ENCODE data around the gene POP7. TPM values are rescaled to one million over a fixed set of nuclear protein-coding genes. Genes with fewer than 3 reads are reported as not detected.
A peak's percentile ranks its signal among the peaks of the same experiment; 100 is the strongest.

The POP7 gene
- polyA plus RNA-seq, 1 experiment = 35.2 TPM

GRCh38 chr7:100670074-100670473 is 35.8 kb upstream of the POP7 start:
- Histone ChIP-seq H3K4me3 (ENCODE audit: low read depth, low read length) (no peak overlapping the region), H3K27me3 (ENCODE audit: control insufficient read depth, insufficient read depth, low read length) (peaks cover 6% of the 10 kb centered on the region), H3K36me3 (ENCODE audit: control insufficient read depth, insufficient read depth, low read length) (no peaks in the 10 kb centered on the region)
- DNase-seq (ENCODE audit: low read depth) = no peak
- CTCF ChIA-PET = interaction anchor here (1.2 to 1.3 kb wide), 2 partner anchors 53 to 106 kb away, joined by 4 read pairs; no protein-coding TSS in a partner anchor
- POLR2A ChIA-PET = no interaction called here
- no peak for TF ChIP-seq CTCF (IDR thresholded peaks at IDR 0.05; ENCODE audit: insufficient read depth, low read depth, low read length)

GRCh38 chr7:100671353-100672327 is 34.3 kb upstream of the POP7 start:
- DNase-seq (ENCODE audit: low read depth) = no peak
- no peak for TF ChIP-seq CTCF (IDR thresholded peaks at IDR 0.05; ENCODE audit: insufficient read depth, low read depth, low read length)
- no peak overlapping the region for H3K4me3 ChIP-seq (ENCODE audit: low read depth, low read length)
- peaks cover 4% of the 10 kb centered on the region for H3K27me3 ChIP-seq (ENCODE audit: control insufficient read depth, insufficient read depth, low read length)
- CTCF ChIA-PET = no interaction called here
- no peaks in the 10 kb centered on the region; the same call in 1 of the 2 replicates for H3K36me3 ChIP-seq (ENCODE audit: control insufficient read depth, insufficient read depth, low read length)
- POLR2A ChIA-PET = no interaction called here

GRCh38 chr7:100673302-100673941 is 32.5 kb upstream of the POP7 start, which contains the start of gene GNB2:
TSS of gene GNB2 (plus strand) at chr7:100673740. CDS start at chr7:100676266, 2,526 bp downstream.
- peak within 1 kb of the TSS; percentile 97 for H3K4me3 ChIP-seq (ENCODE audit: low read depth, low read length)
- CTCF ChIA-PET = interaction anchor here (0.6 to 1.0 kb wide), 4 partner anchors 19 to 1771 kb away, joined by 3 to 4 read pairs (median 3); no protein-coding TSS in a partner anchor
- peak; percentile 89 for DNase-seq (ENCODE audit: low read depth)
- peaks cover 17% of the 10 kb centered on the region for H3K36me3 ChIP-seq (ENCODE audit: control insufficient read depth, insufficient read depth, low read length)
- peaks cover 4% of the 10 kb centered on the region for H3K27me3 ChIP-seq (ENCODE audit: control insufficient read depth, insufficient read depth, low read length)
- POLR2A ChIA-PET = interaction anchor here (0.5 kb wide), 1 partner anchor 39 kb away, joined by 4 read pairs; no protein-coding TSS in a partner anchor
- TF ChIP-seq CTCF (IDR thresholded peaks at IDR 0.05; ENCODE audit: insufficient read depth, low read depth, low read length) = no peak

- no peak for DNase-seq (ENCODE audit: low read depth)
- H3K4me3 ChIP-seq (ENCODE audit: low read depth, low read length) = peak overlapping the region; percentile 97
- CTCF ChIA-PET = interaction anchor here (1.3 to 1.4 kb wide), 2 partner anchors 18 to 52 kb away, joined by 4 to 5 read pairs; no protein-coding TSS in a partner anchor
- H3K36me3 ChIP-seq (ENCODE audit: control insufficient read depth, insufficient read depth, low read length) = peaks cover 21% of the 10 kb centered on the region
- H3K27me3 ChIP-seq (ENCODE audit: control insufficient read depth, insufficient read depth, low read length) = peaks cover 4% of the 10 kb centered on the region
- TF ChIP-seq CTCF (IDR thresholded peaks at IDR 0.05; ENCODE audit: insufficient read depth, low read depth, low read length) = no peak
- POLR2A ChIA-PET = no interaction called here
These were observed 31.9 kb upstream of the POP7 start for GRCh38 chr7:100673942-100674410.

Data from BJ (cell line).